Kasumi-1 (cell line): ENCODE results near the gene NAB1.
A peak's percentile ranks its signal among the peaks of the same experiment; 100 is the strongest.

ENCODE experiments used
- DNase-seq, 2 experiments: peaks; one replicate each; lab custom pipeline; 2025; lab: John Stamatoyannopoulos, UW

Gene NAB1

DNA sequence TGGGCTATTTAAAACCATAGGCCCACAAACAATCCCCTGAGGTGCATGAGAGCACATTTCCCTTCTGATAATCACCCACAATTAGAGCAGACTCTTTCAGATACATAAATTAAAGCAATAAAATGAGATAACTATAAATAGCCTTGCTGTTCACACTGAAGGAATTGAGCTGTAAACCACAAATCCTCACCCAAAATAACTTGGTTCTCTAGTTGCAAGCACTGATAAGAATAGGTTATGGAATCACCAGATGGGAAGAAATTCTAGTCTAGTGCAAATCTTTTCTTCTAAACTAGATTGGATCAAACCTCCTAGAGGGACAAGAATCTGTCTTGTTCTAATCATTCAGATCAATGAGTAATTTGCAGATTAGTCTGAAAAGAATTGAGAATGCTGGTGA, 64.6 kb downstream of the NAB1 start:
- DNase-seq: no peak

DNA sequence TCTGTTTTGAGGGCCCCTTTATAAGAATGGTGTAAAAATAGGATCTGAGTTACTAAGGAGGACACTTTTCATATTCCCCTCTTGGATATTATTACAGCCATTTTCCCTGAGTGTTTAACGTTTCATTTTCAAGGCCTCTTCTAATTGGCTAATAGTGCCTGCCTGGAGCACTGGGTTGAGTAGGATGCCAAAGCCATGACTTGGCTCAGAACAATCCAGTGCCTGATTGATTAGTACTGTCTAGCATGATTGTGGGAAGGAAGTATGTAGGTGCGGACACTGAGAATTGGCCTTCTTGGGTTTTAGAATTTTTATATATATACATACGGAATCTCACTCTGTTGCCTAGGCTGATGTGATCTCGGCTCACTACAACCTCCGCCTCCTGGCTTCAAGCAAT, 66.1 kb downstream of the NAB1 start:
- DNase-seq: no peak

- no peak for DNase-seq
These were observed 67.4 kb downstream of the NAB1 start for GRCh38 chr2:190716176-190716807.

DNA sequence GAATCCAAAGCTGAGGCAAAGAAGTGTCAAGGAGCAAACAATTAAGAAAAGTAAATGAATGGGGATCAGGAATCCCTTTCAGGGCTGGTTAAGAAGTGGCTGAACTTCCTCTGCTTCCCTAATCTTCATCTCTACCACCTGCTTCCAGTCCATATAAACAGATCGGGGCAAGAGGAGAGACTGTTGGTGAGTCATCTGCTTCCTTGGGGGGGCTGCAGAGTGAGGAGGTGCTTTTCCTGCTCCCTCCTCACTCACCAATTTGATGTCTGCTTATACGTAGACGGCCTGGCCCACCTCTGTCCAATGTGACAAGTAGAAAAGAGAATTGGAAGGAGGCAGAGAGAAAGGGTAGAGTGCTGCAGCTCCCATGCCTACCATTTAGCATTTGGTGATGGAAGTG, 68.4 kb downstream of the NAB1 start:
- DNase-seq: peak in 1 of 2 experiments; percentile 38

DNA sequence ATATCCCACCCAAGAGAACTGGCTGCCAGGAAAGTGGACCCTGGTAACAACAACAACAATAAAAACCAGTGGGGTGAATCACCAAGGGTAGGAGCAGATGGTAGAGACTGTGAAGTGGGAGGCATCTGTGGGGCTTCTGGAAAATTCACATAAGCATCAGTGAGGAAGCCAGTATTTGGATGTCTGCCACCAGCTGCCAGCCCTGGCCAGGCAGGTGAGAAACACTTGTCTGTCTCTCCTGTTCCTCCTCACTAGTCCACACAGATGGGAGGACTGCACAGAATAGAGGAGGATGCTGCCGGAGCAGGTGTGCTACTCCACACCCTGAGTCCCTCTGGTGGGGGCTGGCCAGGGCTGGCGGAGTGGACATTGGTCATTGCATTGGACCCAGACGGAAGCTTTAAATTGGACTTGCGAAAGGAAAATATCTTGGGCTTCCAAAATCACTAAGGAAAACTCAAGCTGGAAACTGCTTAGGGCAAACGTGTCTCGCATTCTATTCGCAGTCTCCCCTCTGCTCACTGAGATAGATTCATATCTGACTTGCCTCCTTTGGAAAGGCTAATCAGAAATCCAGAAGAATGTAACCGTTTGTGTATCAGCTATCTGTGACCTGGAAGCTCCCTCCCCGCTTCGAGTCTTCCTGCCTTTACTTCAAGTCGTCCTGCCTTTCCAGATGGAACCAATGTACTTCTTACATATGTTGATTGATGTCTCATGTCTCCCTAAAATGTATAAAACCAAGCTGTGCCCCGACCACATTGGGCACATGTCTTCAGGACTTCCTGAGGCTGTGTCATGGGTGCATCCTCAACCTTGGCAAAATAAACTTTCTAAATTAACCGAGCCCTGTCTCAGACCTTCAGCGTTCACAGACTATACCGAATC, 69.1 kb downstream of the NAB1 start:
- DNase-seq: no peak

DNA sequence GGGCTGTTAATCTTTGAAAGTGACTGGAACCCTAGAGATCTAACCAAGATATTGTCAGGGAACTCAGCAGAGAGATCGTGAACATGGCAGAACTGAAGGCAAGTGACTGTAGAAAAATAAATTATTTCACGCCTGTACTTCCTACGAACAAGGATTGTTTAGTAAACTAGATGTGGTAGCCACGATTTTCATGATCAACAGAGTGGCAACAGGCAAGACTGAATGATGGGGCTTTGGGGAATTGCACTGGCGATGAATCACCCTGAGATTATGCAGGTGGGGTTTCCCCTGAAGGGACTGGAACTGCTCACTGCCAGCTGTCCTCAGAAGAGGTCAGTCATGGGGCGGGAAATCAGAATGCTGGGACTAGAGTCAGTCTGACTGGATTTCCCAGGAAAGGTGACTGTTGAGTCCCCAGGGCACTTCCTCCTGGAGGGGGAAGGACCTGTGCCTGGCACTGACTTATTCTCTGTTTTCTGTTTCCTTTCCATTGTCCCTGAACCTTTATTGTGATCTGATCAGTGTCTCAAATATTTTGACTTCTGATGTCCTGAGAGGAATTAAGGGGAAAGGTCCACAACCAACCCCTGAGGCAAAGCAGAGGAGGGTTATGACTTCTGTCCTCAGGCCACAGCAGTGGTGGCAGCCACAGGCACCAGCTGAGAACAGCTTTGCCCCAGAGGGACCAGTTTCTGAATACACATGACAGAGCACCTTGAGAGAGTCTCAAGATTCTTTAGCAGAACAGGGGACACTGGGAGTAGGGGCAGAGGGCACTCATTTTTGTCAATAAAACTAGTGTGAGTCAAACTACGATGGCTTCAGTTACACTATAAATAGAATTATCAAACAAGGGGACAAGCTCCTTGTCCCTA, 70.0 kb downstream of the NAB1 start:
- DNase-seq: no peak

GRCh38 chr2:190720276-190720675, 71.4 kb downstream of the NAB1 start:
- DNase-seq: no peak

DNA sequence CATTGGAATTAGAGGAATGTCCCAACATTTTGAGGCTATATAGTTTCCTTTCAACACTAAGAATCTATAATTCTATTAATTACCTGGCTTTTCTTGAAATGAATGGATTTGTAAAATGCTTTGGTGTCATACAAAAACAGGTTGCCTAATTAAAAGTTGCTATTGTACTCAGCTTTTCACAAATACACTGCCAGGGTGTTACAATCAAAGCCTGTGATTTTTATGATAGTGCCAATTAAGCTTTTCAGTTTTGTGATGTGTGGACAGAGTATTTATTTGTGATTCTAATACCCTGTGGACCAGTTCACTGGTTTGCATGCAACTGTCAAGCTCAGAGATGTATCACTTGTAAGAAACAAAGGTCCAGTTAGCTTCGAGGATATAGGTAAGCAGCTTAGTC, 71.8 kb downstream of the NAB1 start:
- DNase-seq: no peak

- DNase-seq: no peak
These were observed 73.3 kb downstream of the NAB1 start for GRCh38 chr2:190722061-190722759.

DNA sequence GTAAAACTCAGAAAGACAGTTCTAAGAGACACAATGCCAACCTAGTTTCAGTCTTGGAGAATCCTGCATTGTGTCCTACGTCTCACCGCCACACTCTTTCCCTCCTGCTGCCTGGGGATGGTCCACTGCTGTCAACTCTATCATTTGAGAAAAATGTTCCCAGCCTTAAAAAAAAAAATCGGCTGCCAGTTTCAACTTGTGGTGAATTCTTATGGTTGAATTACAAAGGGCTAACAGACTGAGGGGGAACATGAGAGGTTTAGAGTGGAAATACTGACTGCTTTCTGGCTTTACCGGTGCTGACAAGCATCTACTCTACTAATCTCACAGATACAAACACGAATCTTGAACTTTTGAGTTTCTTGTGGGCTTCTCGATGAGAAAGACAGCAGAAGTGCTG, 74.0 kb downstream of the NAB1 start:
- DNase-seq: no peak

DNA sequence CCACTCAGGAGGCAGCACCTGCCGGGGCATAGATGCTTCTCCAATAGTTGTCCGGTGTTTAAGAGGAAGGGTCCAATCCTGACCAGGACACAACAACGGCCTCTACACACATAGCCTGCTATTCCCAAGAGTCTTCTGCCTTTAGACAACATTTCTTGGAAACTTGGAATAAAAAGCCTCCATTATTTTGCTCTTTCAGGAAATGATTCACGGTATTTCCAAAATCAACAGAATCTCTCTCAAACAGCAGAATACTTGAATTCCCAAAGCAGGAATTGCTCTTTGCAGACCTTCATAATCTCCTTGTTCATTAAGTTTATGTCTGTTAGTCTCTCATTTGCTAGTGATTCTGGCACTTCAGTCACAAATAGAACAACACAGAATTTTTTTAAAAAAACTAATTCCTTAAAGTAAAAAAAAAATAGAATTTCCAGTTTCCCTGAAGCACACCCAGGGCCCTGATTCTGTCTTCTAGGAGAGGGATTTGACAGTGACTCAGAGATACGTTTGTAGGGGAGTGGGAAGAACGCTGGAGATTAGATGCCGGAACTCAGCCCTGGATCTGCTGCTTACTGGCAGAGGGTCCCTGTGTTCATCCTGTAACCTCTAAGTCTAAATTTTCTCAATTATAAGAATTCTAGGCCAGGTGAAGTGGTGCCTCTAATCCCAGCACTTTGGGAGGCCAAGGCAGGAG, 74.7 kb downstream of the NAB1 start:
- DNase-seq: no peak

GRCh38 chr2:190726255-190726654, 77.4 kb downstream of the NAB1 start:
- DNase-seq: no peak

DNA sequence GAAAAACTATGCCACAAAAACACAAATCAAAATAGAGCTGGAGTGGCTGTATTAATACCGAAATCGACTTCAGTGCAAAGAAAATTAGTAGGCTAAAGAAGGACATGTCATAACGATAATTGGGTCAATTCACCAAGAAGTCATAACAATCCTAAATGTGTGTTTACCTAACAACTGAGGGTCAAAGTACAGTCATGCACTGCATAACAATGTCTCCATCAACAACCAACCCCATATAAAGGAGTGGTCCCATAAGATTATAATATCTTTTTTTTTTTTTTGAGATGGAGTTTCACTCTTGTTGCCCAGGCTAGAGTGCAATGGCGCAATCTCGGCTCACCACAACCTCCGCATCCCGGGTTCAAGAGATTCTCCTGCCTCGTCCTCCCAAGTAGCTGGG, 87.5 kb downstream of the NAB1 start:
- DNase-seq: no peak

- no peak for DNase-seq
These were observed 91.6 kb downstream of the NAB1 start for GRCh38 chr2:190740449-190740848.
